ENCODE results near the gene RND1. TPM values are rescaled to one million over a fixed set of nuclear protein-coding genes. Genes with fewer than 3 reads are reported as not detected.
"Not testable (repeated sequence)": the region's sequence is repeated elsewhere in the genome, so short reads cannot be mapped to it uniquely, and the experiment has no call there.

Gene RND1
- total RNA-seq, 1 donor from 2014 or later: 5.9 TPM

- DNase-seq: peak; percentile 76
- peak; percentile 91 for TF ChIP-seq CTCF (IDR thresholded peaks at IDR 0.05)
- H3K4me1 ChIP-seq: peaks cover 28% of the 10 kb centered on the region
- no peaks in the 10 kb centered on the region for H3K9me3 ChIP-seq
- H3K36me3 ChIP-seq: peaks cover 16% of the 10 kb centered on the region
- peak; percentile 75 to 84 for ATAC-seq
- H3K27ac ChIP-seq: peak overlapping the region; percentile 87
- intact Hi-C loops (cut with DNase I): no loop called here
- H3K27me3 ChIP-seq (ENCODE audit: low read depth): no peaks in the 10 kb centered on the region
- H3K4me3 ChIP-seq: peak overlapping the region; percentile 74
These were observed 12.7 kb downstream of the RND1 start for GRCh38 chr12:48852734-48853688.

- no peak for TF ChIP-seq CTCF (IDR thresholded peaks at IDR 0.05)
- ATAC-seq (peak; percentile 97 to 98), DNase-seq (peak; percentile 96)
- H3K27ac ChIP-seq: peak within 1 kb of the TSS; percentile 87
- H3K27me3 ChIP-seq (ENCODE audit: low read depth): no peaks in the 10 kb centered on the region
- intact Hi-C loops (cut with DNase I): no loop called here
- peak within 1 kb of the TSS; percentile 74 for H3K4me3 ChIP-seq
- peaks cover 28% of the 10 kb centered on the region for H3K4me1 ChIP-seq
- H3K36me3 ChIP-seq: peaks cover 12% of the 10 kb centered on the region
- no peaks in the 10 kb centered on the region for H3K9me3 ChIP-seq
These were observed 13.6 kb downstream of the RND1 start, which contains the start of gene DDX23 for GRCh38 chr12:48851883-48852733. Gene DDX23 (minus strand): TSS chr12:48852163. CDS start chr12:48845782, 6,381 bp downstream.

- DNase-seq; H3K4me3 ChIP-seq; ATAC-seq; H3K27me3 ChIP-seq (ENCODE audit: low read depth); H3K27ac ChIP-seq; H3K9me3 ChIP-seq; intact Hi-C loops (cut with DNase I); H3K4me1 ChIP-seq: not testable (repeated sequence)
- H3K36me3 ChIP-seq: peaks cover 83% of the 10 kb centered on the region
These were observed 23.6 kb downstream of the RND1 start for GRCh38 chr12:48842021-48842420.

- no peak for TF ChIP-seq CTCF (IDR thresholded peaks at IDR 0.05)
- H3K36me3 ChIP-seq: peaks cover 85% of the 10 kb centered on the region
- intact Hi-C loops (cut with DNase I): no loop called here
- no peaks in the 10 kb centered on the region for H3K27me3 ChIP-seq (ENCODE audit: low read depth)
- H3K27ac ChIP-seq: no peak overlapping the region
- ATAC-seq (no peak), DNase-seq (no peak)
- H3K9me3 ChIP-seq: no peaks in the 10 kb centered on the region
- H3K4me3 ChIP-seq: no peak overlapping the region
- no peaks in the 10 kb centered on the region for H3K4me1 ChIP-seq
These were observed 27.6 kb downstream of the RND1 start for GRCh38 chr12:48838048-48838447.

GRCh38 chr12:48832321-48833060 is 33.2 kb downstream of the RND1 start:
- intact Hi-C loops (cut with DNase I): no loop called here
- Histone ChIP-seq H3K27me3 (ENCODE audit: low read depth) (no peaks in the 10 kb centered on the region), H3K4me3 (no peak overlapping the region), H3K27ac (no peak overlapping the region), H3K4me1 (no peaks in the 10 kb centered on the region), H3K36me3 (peaks cover 100% of the 10 kb centered on the region), H3K9me3 (no peaks in the 10 kb centered on the region)
- TF ChIP-seq CTCF (IDR thresholded peaks at IDR 0.05): no peak
- ATAC-seq (no peak), DNase-seq (no peak)

All from lower lobe of right lung (tissue), 2 donors.